ENCODE measurements around the gene PHF21A.

The PHF21A gene

DNA sequence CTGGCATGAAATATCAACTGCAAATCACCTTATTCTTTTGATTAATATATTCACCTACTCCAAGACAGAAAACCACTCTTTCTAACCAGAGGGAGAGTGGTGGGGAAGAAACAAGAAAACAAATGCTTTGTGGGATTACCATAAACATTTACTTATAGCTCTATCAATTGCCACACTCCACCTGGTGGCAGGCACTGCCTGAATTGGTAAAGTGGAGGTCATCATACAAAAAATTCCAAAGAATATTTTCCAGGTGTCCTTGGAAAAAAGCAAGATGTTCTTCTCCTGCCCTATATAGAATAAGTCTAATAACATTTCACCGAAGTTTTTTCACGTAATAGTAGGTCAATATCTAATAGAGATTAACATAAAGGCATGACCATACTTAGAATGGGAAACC, 45.3 kb downstream of the PHF21A start:
- DNase-seq (ENCODE audit: low read depth, low spot score) = no peak

DNA sequence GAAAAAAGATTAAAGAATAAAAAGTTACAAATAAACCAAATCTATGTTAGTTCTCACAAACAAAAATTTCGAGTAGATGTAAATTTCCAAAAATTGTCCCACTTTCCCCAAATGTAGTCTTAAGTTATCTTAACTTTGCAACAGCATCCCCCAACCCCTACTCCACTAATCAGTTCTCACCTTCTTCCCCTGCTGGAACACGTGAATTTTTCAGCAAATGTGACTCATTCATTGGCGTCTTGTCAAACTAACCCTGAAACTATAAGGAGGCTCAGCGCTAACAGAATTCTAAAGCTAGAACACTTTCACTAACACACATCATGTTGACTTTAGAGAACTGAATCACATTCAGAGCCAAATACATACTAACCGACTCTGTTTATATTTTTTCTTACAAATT, 46.1 kb downstream of the PHF21A start:
- no peak for DNase-seq (ENCODE audit: low read depth, low spot score)

DNA sequence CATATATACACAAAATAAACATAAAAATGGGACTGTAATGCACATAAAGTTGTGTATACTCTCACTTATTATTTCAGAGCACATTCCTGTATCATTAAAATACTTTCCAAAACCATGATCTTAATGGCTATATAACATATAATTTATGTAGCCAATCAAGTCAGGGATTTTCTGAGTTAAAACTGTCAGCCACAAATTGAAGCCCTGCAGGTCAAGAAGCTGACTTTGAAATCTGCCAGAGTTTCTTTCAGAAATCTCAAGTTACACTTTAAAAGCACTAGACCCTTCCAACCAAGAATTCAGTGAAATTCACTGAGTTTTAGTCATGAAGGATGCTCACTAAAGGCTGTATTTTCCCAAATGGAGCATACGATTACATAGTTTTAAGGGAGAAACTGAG, 47.6 kb downstream of the PHF21A start:
- no peak for DNase-seq (ENCODE audit: low read depth, low spot score)

DNA sequence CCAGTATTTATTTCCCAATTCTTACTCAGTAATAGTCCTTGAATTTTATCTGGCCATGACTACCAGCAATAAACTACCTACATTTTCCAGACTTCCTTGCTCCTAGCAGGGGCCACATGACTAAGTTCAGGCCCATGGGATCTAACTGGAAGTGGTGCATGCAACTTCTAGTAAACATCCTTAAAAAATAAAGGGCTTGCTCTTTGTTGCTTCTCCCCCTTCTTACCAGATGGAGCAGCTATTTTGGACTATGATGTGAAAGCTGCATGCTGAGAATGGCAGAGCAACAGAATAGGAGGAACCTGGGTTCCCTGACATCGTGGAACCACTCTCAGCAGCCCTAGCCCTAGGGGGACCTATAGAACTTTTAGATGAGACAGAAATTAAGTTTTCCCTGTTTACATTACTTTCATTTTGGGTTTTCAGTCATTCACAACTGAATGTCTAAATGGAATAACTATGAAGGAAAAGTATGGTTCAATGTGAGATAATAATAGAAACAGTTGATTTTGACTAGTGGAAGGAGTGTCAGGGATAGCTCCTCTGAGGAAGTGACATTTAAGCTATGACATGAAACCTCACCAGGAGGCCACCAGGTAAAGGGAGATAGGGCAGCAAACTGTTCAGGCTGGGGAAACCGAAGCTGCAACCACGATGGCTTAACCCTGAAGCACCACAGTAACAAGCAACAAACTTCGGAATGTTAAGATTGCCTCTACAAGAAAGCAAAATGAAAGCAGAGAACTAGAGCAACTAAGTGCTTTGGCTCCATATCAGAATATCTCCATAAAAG, 48.9 kb downstream of the PHF21A start:
- no peak for DNase-seq (ENCODE audit: low read depth, low spot score)

DNA sequence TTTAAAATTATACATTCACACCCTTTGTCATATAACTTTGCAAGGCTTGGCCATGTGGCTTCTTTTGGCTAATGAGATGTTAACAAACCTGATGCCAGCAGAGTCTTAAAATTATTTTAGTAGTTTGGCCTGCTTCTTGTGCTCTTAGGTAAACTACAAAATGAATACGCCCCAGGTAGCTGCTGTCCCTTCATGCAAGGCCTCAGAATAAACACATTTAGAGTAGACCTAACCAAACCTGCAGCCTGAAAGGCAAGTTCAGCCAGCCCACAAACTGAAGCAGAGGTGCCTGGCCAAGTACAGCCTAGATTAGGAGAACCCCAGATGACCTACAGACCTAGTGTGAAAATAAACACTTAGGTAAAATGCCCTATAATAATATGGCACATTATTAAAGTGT, 50.2 kb downstream of the PHF21A start:
- no peak for DNase-seq (ENCODE audit: low read depth, low spot score)

DNA sequence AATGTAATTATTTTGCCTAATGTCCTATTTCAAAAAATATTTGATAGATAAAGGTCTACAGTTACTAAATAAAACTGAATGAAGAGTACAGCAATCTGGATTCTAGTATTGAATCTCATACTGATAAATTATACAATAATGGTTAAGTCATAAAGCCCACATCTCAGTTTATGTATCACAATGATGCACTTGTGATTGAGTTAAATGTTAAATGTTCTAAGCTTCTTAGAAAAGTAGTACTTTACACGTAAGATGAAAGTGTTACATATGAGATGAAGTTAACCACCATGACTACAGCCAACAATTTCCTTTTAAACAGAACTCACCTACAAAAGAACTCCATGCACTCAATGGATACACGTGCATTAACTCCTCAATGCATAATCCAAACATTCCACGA, 51.7 kb downstream of the PHF21A start:
- DNase-seq (ENCODE audit: low read depth, low spot score) = no peak

DNA sequence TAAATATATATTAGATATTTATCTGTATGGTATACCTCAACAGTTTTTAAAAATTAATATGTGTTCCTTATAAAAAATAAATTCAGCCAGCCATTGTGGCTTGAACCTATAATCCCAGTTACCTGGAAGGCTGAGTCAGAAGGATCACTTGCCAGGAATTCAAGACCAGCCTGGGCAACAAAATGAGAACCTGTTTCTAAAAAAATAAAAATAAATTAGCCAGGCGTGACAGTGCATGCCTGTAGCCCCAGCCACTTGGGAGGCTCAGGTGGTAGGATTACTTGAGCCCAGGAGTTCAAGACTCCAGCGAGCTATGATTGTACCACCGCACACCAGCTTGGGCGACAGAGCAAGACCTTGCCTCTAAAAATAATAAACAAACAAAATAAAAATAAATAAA, 54.9 kb downstream of the PHF21A start:
- no peak for DNase-seq (ENCODE audit: low read depth, low spot score)

DNA sequence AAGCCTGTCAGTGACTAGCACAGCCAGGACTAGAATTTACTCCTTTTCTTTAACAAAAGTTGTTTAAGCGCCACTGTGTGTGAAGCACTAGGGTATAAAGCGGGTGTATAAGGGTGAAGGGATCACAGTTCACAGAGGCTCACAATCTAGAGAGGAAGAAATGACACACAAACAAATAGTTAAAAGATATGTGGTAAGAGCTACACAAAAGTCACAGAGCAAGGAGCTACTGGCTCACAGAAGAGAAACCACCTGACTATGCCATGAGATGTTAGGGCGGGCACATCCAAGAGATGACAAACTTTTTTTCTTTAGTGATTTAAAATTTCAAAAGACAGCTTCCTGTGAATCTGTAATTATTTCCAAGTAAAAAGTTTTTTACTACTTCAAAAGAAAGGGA, 55.6 kb downstream of the PHF21A start:
- no peak for DNase-seq (ENCODE audit: low read depth, low spot score)

DNA sequence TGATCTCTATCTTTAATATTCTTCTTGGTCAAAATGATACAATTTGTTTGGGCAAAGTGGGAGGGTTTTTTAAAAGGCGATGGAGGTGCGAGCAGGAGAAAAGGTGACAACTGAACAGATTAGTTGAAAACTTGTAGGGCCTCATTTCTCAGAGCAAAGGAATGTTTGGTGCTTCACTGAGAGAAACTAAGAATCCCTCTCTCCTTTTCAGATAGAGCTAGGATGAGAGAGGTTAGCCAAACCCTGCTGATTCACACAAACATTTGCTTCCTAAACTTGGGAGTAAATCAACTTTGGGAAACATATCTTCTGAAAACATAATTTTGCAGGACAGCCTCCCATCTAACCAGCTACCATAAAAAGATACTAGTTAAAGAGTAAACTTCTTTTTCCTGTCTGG, 57.0 kb downstream of the PHF21A start:
- no peak for DNase-seq (ENCODE audit: low read depth, low spot score)

DNA sequence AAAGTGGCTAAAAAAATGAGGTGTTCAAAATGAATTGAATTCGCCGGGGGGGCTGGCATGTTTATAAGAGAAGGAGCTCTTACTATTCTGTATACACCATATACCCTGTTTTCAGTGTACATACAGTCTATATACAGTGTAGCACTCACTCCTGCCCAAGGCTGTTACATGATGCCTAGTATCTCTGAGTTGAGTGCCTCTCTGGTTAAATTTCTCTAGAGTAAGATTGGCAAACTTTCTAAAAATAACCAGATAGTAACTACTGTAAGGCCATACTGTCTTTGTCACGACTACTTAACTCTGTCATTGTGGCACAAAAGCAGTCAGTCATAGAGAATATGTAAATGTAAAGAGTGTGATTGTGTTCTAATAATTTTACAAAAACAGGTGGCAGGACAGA, 58.1 kb downstream of the PHF21A start:
- no peak for DNase-seq (ENCODE audit: low read depth, low spot score)

DNA sequence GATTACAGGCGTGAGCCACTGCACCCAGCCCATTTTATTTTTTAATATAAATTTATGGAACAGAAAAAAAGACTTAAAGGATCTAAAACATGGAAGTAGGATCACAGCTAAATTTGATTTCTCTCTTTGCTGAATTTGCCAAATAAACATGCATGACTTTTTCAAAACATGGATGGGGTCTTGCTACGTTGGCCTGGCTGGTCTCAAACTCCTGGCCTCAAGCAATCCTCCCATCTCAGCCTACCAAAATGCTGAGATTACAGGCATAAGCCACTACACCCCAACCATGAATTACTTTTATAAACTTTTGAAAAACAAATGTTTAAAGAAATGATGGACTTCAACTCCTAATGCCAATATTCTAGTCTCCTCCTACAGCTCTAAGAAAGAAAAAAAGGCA, 61.2 kb downstream of the PHF21A start:
- no peak for DNase-seq (ENCODE audit: low read depth, low spot score)

DNA sequence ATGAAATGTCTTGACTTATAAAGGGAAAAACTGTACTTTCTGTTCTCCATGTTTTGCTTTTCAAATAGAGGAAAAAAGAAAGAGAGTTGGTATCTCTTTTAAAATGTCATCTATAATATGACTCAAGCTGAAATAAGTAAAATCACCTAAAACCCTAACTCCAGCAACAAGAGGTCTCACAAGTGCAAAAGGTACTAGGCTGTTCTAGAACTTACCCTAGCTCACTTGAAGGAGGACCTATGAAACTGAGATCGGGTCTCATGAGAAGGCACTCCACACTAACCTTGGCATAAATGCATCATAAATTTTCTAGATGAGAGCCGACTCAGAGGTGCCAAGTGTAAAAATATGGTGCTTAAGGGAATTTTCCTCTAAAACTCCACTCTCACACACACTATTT, 63.8 kb downstream of the PHF21A start:
- no peak for DNase-seq (ENCODE audit: low read depth, low spot score)

DNA sequence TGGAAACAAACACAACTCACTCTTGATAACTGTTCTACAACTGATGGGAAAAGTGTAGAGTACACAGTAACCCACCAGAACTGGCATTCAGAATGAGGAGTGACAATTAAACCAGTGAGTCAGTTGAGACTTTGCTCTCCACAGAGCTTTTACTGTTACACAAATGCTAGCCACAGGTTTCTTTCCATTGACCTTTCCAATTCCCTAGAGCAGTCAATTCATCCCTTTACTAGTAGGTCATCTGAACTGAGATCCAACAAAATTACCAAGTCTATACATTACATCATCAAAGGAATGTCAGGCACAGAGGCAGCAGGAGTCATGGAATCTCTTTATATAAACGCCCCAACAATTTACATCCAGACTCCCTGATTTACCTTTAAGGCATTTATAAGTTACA, 65.9 kb downstream of the PHF21A start:
- no peak for DNase-seq (ENCODE audit: low read depth, low spot score)

DNA sequence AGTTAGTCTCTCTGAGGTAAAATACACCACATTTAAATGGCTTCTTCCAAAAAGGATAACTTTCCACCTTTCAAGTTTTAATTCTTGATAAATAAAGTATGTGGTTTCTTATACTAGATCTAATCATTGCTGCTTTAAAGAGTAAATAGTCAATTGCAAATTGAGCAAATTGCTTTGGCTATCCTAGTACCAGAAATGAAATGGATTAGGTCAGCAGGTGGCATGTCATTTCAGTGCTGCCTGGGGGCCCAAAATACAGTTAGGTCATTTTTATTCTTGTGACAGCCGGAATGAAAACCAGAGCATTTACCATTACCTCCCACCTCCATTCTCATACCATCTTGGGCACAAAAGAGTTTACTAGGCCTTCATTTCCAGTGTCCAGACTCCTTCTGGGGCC, 70.2 kb downstream of the PHF21A start:
- DNase-seq (ENCODE audit: low read depth, low spot score) = no peak

DNA sequence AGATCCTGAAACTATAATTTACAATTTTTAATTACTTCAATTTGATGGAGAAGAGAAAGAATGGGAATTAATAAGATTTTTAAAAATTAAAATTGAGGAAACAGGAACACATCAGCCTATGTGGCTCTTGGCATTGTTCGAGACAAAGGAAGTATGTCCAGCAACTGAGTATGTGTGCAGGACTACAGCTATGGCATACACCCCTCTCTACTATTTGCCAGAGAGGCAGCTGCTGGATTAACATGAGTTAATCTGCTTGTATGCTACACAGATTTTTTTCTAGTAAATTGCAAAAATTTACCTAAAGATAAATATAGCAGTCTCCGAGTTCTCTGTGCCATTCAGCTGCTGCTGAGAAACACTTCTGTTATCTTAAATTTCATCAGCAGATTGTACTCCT, 70.6 kb downstream of the PHF21A start:
- no peak for DNase-seq (ENCODE audit: low read depth, low spot score)

DNA sequence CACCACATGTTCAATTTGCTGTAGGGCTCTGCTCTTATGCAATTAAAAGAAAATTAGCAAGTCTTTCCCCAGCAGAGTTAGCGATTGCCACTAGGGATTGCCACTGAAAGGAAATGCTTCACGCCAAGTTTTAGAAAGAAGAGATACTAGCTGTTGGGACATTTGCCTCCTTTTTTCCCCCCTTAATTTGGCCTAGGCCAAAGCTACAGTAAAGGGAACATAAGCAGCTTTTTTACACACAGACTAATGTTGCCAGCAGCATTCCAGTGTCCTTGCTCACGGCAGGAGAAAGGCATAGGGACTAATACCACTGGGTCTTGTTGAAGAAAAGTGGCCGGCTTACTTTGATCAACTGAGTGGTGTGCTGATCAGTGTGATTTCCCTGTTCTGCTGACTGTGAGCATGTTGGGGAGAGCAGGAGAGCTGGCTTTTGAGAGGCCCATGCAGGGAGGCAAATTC, 71.2 kb downstream of the PHF21A start:
- DNase-seq (ENCODE audit: low read depth, low spot score) = no peak

DNA sequence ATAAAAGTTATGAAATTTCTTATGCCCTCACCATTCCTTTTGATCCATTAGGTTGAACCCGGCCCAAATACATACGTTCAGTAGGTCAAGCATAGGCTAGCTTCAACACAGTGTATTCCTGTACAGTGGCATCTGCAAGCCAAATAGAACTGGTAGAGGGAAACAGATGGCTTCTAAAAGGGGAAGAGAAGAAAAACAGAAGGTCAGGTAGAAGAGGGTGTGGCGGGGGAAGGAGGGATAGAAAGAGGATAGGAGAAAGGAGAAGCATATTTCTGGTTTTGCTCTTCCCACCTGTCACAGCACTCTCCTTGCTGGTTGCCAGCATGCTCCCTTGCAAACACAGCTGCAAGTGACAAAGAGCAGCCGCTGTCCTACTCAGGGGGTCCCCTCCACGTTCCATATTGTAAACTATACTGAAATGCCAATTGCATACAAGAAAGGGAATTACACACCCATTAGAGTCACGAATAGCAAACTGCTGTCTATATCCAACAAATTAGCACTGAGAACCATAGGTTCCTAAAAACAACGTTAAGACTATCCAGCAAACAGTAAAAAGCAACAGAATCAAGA, 71.8 kb downstream of the PHF21A start:
- no peak for DNase-seq (ENCODE audit: low read depth, low spot score)

DNA sequence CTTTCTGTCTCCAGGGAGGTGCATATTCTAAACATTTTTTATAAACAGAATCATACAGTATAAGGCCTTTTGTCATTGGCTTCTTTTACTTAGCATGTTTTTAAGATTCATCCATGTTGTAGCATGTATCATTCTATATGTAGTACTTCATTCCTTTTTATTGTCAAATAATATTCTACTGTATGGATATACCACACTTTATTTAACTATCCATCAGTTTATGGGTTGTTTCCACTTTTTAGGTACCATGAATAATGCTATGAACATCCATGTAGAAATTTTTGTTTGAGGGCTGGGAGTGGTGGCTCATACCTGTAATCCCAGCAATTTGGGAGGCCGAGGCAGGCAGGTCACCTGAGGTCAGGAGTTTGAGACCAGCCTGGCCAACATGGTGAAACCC, 73.1 kb downstream of the PHF21A start:
- DNase-seq (ENCODE audit: low read depth, low spot score) = no peak

DNA sequence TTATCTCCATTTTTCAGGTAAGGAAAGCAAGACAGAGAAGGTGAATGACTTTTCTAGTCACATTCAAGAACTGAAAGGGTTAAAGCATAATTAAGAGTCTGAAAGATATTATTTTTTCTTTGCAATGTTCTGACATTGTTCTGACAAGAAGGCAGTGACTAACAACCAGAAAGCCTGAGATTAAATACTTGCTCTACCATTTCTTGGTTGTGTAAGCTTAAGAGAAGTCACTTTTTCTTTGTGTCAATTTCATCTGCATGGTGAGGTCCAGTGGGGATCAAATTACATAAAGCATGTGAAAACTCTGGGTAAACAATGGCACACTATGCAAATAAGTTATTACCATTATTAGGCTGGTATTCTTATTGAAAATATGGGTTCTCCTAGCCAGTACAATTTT, 73.7 kb downstream of the PHF21A start:
- DNase-seq (ENCODE audit: low read depth, low spot score) = no peak

DNA sequence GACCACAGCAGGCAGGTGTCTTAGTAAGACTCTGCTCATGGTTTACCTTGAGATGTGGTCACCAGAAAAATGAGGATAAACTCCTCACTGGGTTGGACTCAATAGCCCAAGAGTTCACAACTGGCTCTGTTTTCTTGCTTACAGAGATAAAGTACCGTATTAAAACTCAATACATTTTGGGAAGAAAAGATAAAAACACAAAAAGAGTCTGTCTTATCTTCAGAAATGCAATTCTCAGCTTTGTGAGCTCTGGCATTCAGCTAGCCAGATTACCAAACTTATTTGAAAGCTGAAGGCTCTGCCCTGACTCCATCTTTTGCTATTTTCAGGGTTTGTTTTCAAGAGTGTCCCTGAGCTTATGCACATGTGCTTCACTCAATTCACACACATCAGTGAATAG, 75.4 kb downstream of the PHF21A start:
- DNase-seq (ENCODE audit: low read depth, low spot score) = no peak

DNA sequence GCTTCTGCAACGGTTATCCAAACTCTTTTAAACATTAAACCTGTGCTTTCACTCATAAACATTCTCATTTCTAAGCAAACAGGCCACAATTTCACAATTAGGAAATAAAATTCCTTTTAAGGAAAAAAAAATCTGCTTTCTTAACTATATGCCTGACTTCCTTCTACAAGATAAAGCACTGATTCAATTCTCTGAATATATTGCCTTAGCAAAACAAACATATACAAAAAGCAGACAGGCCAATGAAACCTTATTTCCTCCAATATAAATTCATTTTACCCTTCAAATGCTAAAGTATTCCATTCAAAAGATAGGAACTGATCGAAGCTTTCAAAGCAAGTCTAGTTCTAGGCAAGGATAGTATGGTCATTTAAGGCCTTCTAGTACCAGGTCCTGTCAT, 76.7 kb downstream of the PHF21A start:
- no peak for DNase-seq (ENCODE audit: low read depth, low spot score)

DNA sequence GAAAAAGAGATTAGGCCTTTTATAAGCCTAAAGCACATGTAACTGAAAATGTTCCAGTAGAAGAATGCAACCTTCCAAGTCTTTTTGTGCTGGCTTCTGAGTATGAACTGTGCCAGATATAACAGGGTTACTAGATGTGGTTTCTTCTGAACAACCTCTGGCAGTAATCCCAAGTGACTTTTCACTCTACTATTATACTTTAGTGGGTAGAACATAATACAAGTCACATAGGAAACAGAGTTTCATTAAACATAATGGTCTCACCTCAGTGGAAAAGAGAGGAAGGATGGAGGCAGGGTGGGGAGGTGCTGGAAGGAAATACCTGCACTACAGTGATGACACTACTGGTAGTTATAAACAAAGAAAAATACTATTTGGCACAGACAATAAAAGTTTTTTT, 81.3 kb downstream of the PHF21A start:
- no peak for DNase-seq (ENCODE audit: low read depth, low spot score)

DNA sequence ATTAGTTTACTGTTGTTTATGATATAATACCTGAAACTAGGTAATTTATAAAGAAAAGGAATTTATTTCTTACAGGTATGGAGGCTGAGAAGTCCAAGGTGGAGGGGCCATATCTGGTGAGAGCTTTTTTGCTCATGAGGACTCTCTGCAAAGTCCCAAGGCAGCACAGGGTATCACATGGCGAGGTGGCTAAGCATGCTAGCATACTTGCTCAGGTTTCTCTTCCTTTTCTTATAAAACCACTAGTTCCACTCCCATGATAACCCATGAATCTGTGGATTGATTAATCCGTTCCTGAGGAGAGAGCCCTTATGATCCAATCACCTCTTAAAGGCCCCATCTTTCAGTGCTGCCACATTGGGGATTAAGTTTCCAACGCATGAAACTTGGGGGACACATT, 82.7 kb downstream of the PHF21A start:
- no peak for DNase-seq (ENCODE audit: low read depth, low spot score)

DNA sequence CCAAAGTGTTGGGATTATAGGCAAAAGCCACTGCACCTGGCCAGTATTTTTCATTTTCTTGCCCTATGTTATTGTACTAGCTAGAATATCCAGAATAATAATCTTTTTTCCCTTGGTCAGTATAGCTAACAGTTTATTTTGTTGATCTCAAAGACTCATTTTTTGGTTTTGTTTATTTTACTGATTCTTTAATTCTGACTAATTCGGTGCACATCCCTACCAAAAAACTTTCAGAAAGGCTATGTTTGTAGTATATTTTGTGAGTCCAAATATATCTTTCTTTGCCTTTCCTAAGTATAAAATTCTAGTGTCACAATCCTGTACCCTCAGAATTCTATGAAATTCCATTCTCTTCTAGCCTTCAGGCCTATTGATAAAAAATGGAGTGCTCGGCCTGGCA, 84.3 kb downstream of the PHF21A start:
- DNase-seq (ENCODE audit: low read depth, low spot score) = no peak

Data from activated naive CD8-positive, alpha-beta T cell treated with anti-CD3 and anti-CD28 coated beads, Interleukin-2, amount 50 U/mL, for 16 hours (primary cell).